H1 (cell line): ENCODE data around the gene INA. TPM values are rescaled to one million over a fixed set of nuclear protein-coding genes. Genes with fewer than 3 reads are reported as not detected.

Experiments used
- CTCF ChIA-PET: fragments of 300-600 bp; sonication (Branson Sonifier 250); formaldehyde crosslinking; loops from one replicate; lab custom pipeline; 2021; ENCODE audit not compliant: partially characterized antibody; lab: Charles Lee
- POLR2A ChIA-PET: fragments of 300-600 bp; sonication (Branson Sonifier 250); formaldehyde crosslinking; loops from one replicate; lab custom pipeline; 2021; ENCODE audit warnings: inconsistent platforms; ENCODE audit not compliant: partially characterized antibody; lab: Charles Lee
- DNase-seq, 2 experiments: peaks; one replicate each; pipeline versions ENCODE4 v3.0.0 to v3.0.0-alpha.2; 2010 to 2022; ENCODE audit warnings: low spot score in 2 of 2, low read depth in 1 of 2, mixed read lengths in 1 of 2
- FAIRE-seq: peaks from 2 replicates; lab custom pipeline; 2011; peaks lifted over from hg19 to GRCh38; lab: Jason Lieb, UNC
- H2AFZ ChIP-seq: 2 replicates; pipeline ENCODE4 v1.8.1; 2012; ENCODE audit warnings: low read length, inconsistent platforms
- H2AK5ac ChIP-seq: 2 replicates; pipeline ENCODE4 v1.6.1; 2013; ENCODE audit warnings: low read depth, low read length
- H2BK120ac ChIP-seq: replicated peaks from 2 replicates; pipeline ENCODE3; 2013; ENCODE audit warnings: low read depth, low read length, inconsistent platforms
- H2BK12ac ChIP-seq: 2 replicates; pipeline ENCODE4 v1.6.1; 2013; ENCODE audit warnings: low read depth, low read length
- H2BK15ac ChIP-seq: 2 replicates; pipeline ENCODE4 v1.6.1; 2013; ENCODE audit warnings: low read length
- H2BK20ac ChIP-seq: 2 replicates; pipeline ENCODE4 v1.6.1; 2013; ENCODE audit warnings: low read length
- H2BK5ac ChIP-seq: 2 replicates; pipeline ENCODE4 v1.6.1; 2013; ENCODE audit warnings: low read depth, low read length
- H3K14ac ChIP-seq: 2 replicates; pipeline ENCODE4 v1.6.1; 2013; ENCODE audit warnings: inconsistent platforms; ENCODE audit not compliant: insufficient read length
- H3K18ac ChIP-seq: 2 replicates; pipeline ENCODE4 v1.6.1; 2013; ENCODE audit warnings: low read length; ENCODE audit errors: extremely low read depth
- H3K23ac ChIP-seq: 2 replicates; pipeline ENCODE4 v1.6.1; 2013; ENCODE audit warnings: inconsistent platforms; ENCODE audit not compliant: insufficient read length
- H3K23me2 ChIP-seq: 2 replicates; pipeline ENCODE4 v1.6.1; 2013; ENCODE audit warnings: low read depth, low read length
- H3K27ac ChIP-seq: 2 replicates; pipeline ENCODE4 v1.6.1; 2011; ENCODE audit warnings: low read depth, low read length, inconsistent platforms
- H3K27me3 ChIP-seq, 4 experiments: replicated peaks in 1 of 4; 1 replicate in 1 of 4; 2 replicates in 3 of 4; pipeline versions ENCODE4 v1.6.1 to v1.8.1; 2011 to 2013; ENCODE audit warnings: low read length in 3 of 4, mild to moderate bottlenecking in 3 of 4, inconsistent platforms in 2 of 4, mixed read lengths in 2 of 4, moderate library complexity in 1 of 4; ENCODE audit not compliant: control insufficient read depth in 3 of 4, insufficient read depth in 3 of 4; ENCODE audit errors: extremely low read depth in 1 of 4
- H3K36me3 ChIP-seq, 4 experiments: 2 replicates each; pipeline versions ENCODE4 v1.6.1 to v1.8.1; 2011 to 2013; ENCODE audit warnings: mild to moderate bottlenecking in 4 of 4, low read length in 3 of 4, moderate library complexity in 2 of 4, control low read depth in 1 of 4, inconsistent platforms in 1 of 4; ENCODE audit not compliant: insufficient read depth in 4 of 4, control insufficient read depth in 2 of 4
- H3K4ac ChIP-seq: replicated peaks from 2 replicates; pipeline ENCODE3; 2013; ENCODE audit warnings: low read length, low read depth, mixed read lengths, inconsistent platforms; ENCODE audit not compliant: insufficient read length
- H3K4me1 ChIP-seq, 4 experiments: replicated peaks in 1 of 4; 1 replicate in 1 of 4; 2 replicates in 3 of 4; pipeline versions ENCODE4 v1.6.1 to v1.8.1; 2011 to 2013; ENCODE audit warnings: low read length in 3 of 4, inconsistent platforms in 2 of 4, mixed read lengths in 1 of 4; ENCODE audit not compliant: insufficient read depth in 4 of 4, control insufficient read depth in 3 of 4
- H3K4me2 ChIP-seq, 2 experiments: 2 replicates each; pipeline versions ENCODE4 v1.6.1 to v1.8.1; 2011 to 2013; ENCODE audit warnings: low read depth in 2 of 2, low read length in 2 of 2, control low read depth in 1 of 2, inconsistent platforms in 1 of 2, mild to moderate bottlenecking in 1 of 2; ENCODE audit not compliant: insufficient read depth in 1 of 2
- H3K4me3 ChIP-seq, 4 experiments: fragments of 200-600, 300-600 bp in 1 of 4; sonication (generic), shearing (Covaris generic), sonication (Bioruptor Twin) in 1 of 4; 2 replicates each; pipeline versions ENCODE4 v1.5.1 to v1.8.1; 2011 to 2016; ENCODE audit warnings: low read length in 4 of 4, low read depth in 3 of 4, control low read depth in 2 of 4, inconsistent platforms in 2 of 4, mild to moderate bottlenecking in 2 of 4, mixed read lengths in 1 of 4, moderate library complexity in 1 of 4; ENCODE audit not compliant: insufficient read depth in 2 of 4; ENCODE audit errors: extremely low read depth in 1 of 4
- H3K56ac ChIP-seq: replicated peaks from 2 replicates; pipeline ENCODE3; 2013; ENCODE audit warnings: low read depth, mild to moderate bottlenecking, mixed read lengths, low read length, inconsistent platforms; ENCODE audit not compliant: insufficient read length
- H3K79me1 ChIP-seq: 2 replicates; pipeline ENCODE4 v1.6.1; 2013; ENCODE audit warnings: low read depth, low read length, control low read depth
- H3K79me2 ChIP-seq, 2 experiments: 2 replicates each; pipeline versions ENCODE4 v1.6.1 to v1.8.1; 2012 to 2013; ENCODE audit warnings: low read length in 2 of 2, mild to moderate bottlenecking in 2 of 2, inconsistent platforms in 1 of 2; ENCODE audit not compliant: insufficient read depth in 2 of 2, control insufficient read depth in 1 of 2
- H3K9ac ChIP-seq, 4 experiments: replicated peaks in 1 of 4; 1 replicate in 1 of 4; 2 replicates in 3 of 4; pipeline versions ENCODE4 v1.6.1 to v1.8.1; 2011 to 2013; ENCODE audit warnings: low read depth in 3 of 4, low read length in 3 of 4, control low read depth in 2 of 4, mild to moderate bottlenecking in 2 of 4, moderate library complexity in 2 of 4, inconsistent platforms in 1 of 4; ENCODE audit errors: extremely low read depth in 1 of 4
- H3K9me3 ChIP-seq, 2 experiments: 2 replicates each; pipeline versions ENCODE4 v1.6.1 to v1.8.1; 2012 to 2013; ENCODE audit warnings: mild to moderate bottlenecking in 2 of 2, moderate library complexity in 2 of 2, control low read depth in 1 of 2, inconsistent platforms in 1 of 2, low read depth in 1 of 2, low read length in 1 of 2, mixed read lengths in 1 of 2; ENCODE audit not compliant: insufficient read depth in 2 of 2
- H4K20me1 ChIP-seq, 2 experiments: replicated peaks in 1 of 2; 2 replicates each; pipeline versions ENCODE3 to v1.8.1; 2011 to 2013; ENCODE audit warnings: inconsistent platforms in 2 of 2, low read length in 2 of 2, mild to moderate bottlenecking in 1 of 2; ENCODE audit not compliant: insufficient read depth in 2 of 2, control insufficient read depth in 1 of 2
- H4K5ac ChIP-seq: 2 replicates; pipeline ENCODE4 v1.6.1; 2013; ENCODE audit warnings: low read length, low read depth, mixed read lengths, inconsistent platforms; ENCODE audit not compliant: insufficient read length
- H4K8ac ChIP-seq: 2 replicates; pipeline ENCODE4 v1.8.0; 2013; ENCODE audit warnings: mild to moderate bottlenecking, moderate library complexity, low read length, inconsistent platforms; ENCODE audit not compliant: insufficient read depth; ENCODE audit errors: extremely low read depth
- H4K91ac ChIP-seq: replicated peaks from 2 replicates; pipeline ENCODE3; 2013; ENCODE audit warnings: low read length, mixed read lengths, inconsistent platforms; ENCODE audit not compliant: insufficient read length
- CBX5 ChIP-seq: fragments of 300-800, 300-1000 bp; sonication (generic); IDR thresholded peaks from 2 replicates; pipeline ENCODE4 v1.7.1; 2016; ENCODE audit warnings: antibody characterized with exemption, low read length, low read depth
- MAFK ChIP-seq: IDR thresholded peaks from 2 replicates; pipeline ENCODE4 v1.6.1; 2012; ENCODE audit warnings: low read depth, mild to moderate bottlenecking, improper control_type of control experiment, low read length
- NANOG ChIP-seq: IDR thresholded peaks from 2 replicates; pipeline ENCODE4 v1.6.1; 2011; ENCODE audit warnings: low read length, low read depth, mild to moderate bottlenecking, inconsistent platforms; ENCODE audit not compliant: insufficient read depth, poor library complexity, severe bottlenecking
- POU5F1 ChIP-seq: IDR thresholded peaks from 2 replicates; pipeline ENCODE4 v1.6.1; 2011; ENCODE audit warnings: low read depth, mild to moderate bottlenecking, low read length, moderate library complexity
- RXRA ChIP-seq: IDR thresholded peaks from 2 replicates; pipeline ENCODE4 v1.6.1; 2011; ENCODE audit warnings: low read depth, mild to moderate bottlenecking, low read length, moderate library complexity; ENCODE audit not compliant: insufficient read depth
- SIRT6 ChIP-seq: IDR thresholded peaks from one replicate; pipeline ENCODE4 v1.7.1; 2012; ENCODE audit warnings: low read length, inconsistent platforms
- TBP ChIP-seq: IDR thresholded peaks from 2 replicates; pipeline ENCODE4 v1.6.1; 2011; ENCODE audit warnings: low read depth, low read length, improper control_type of control experiment
- WGBS, 2 experiments: shearing (Covaris generic) in 1 of 2; methylation state at CpG; one replicate each; pipeline versions ENCODE4 v1.1.6 to v1.1.7; 2013 to 2015; ENCODE audit warnings: low lambda C conversion rate in 2 of 2, mixed read lengths in 2 of 2, inconsistent platforms in 1 of 2, low coverage in 1 of 2, missing lambda C conversion rate in 1 of 2; ENCODE audit not compliant: insufficient replicate concordance in 2 of 2, insufficient coverage in 1 of 2, insufficient read length in 1 of 2; ENCODE audit errors: extremely low coverage in 1 of 2, missing lambda C conversion rate in 1 of 2; 5-methylcytosine and 5-hydroxymethylcytosine counted together
- polyA plus RNA-seq, 7 experiments: library from polyadenylated mRNA; depleted of rRNA in 3 of 7; stranded (reverse) in 5 of 7; unstranded in 2 of 7; fragments of >200 nt in 5 of 7; fragments of 200-250 nt in 2 of 7; gene quantifications; 1 replicate in 5 of 7; 2 replicates in 1 of 7; 4 replicates in 1 of 7; pipeline versions ENCODE4 v1.2.1 to v1.2.3, GENCODE V29; 2011 to 2013; ENCODE audit warnings: missing spikeins in 2 of 7, mixed read lengths in 2 of 7
- total RNA-seq: library from RNA; stranded (reverse); fragmentation: NEBNext Ultra II Directional; extraction: Animal tissue kit (Norgen Biotek cat#: 25700); gene quantifications from 2 replicates; pipeline ENCODE4 v1.2.1, GENCODE V29; 2021
- TF ChIP-seq, protein P1 (sequence below): IDR thresholded peaks from 2 replicates; pipeline ENCODE4 v1.6.1; 2012; ENCODE audit warnings: inconsistent platforms

The INA gene
- total and polyA plus RNA-seq, 2 of the 8 experiments (the other 6 are each of a cell fraction or from before 2014, with no cell fraction given) = 17.1 to 18.1 TPM

DNA sequence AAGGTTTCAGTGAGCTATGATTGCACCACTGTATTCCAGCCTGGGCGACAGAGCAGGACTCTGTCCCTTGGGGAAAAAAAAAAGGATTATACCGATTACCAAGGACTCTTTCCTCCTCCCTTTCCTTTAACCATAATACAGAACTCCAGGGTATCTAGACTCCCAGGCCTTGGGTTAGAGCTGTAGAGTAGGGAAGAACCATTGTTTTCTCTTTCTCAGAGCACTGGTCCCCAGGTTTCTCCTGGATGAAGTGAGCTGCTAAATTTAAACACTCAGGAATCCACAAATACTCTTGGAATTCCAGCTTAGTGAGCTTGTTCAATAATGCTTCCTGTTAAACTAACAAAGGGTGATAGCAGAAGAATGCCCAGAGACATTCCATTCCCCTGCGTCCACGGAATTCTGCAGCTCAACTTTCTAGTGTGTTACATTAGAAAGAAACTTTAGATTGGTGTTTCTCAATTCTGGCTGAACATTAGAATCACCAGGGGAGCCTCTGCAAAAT lies 45.8 kb upstream of the INA start:
- Histone ChIP-seq H2BK120ac (peak overlapping the region; percentile 10), H3K27ac (no peak overlapping the region; the same call in 1 of the 2 replicates), H3K23me2 (no peaks in the 10 kb centered on the region), H3K18ac (no peak overlapping the region), H3K4me1 (peaks cover 0 to 18% (median 2%) of the 10 kb centered on the region in 4 experiments; a peak in 3 of 7 replicates), H3K36me3 (no peaks in the 10 kb centered on the region), H2AK5ac (no peak overlapping the region; the same call in 1 of the 2 replicates), H4K5ac (no peak overlapping the region), H3K9ac (no peak overlapping the region), H3K4me2 (peak overlapping the region; percentile 4 to 39), H2BK5ac (peak overlapping the region; percentile 95), H3K4me3 (no peak overlapping the region), H3K79me2 (no peaks in the 10 kb centered on the region), H2BK12ac (0 out of 2 replicates have a peak overlapping the region, but pooled peaks have one; percentile 1), H3K14ac (no peak overlapping the region), H4K8ac (no peak overlapping the region), H3K56ac (no peak overlapping the region), H4K91ac (no peak overlapping the region), H3K27me3 (no peaks in the 10 kb centered on the region; a peak in 1 of 7 replicates), H3K79me1 (no peaks in the 10 kb centered on the region), H3K23ac (no peak overlapping the region), H2BK20ac (no peak overlapping the region), H2BK15ac (no peak overlapping the region), H4K20me1 (no peaks in the 10 kb centered on the region), H2AFZ (no peak overlapping the region), H3K9me3 (no peaks in the 10 kb centered on the region), H3K4ac (no peak overlapping the region)
- ChIA-PET POLR2A (interaction anchor here (0.6 to 2.3 kb wide), 12 partner anchors 8 to 313 kb away, joined by 3 to 25 read pairs (median 4); partner anchors contain the start of genes CNNM2 and NT5C2), CTCF (interaction anchor here (0.6 to 2.4 kb wide), 11 partner anchors 9 to 396 kb away, joined by 3 to 15 read pairs (median 4); no protein-coding TSS in a partner anchor)
- DNase-seq (peak in 1 of 2 experiments; percentile 85), FAIRE-seq (peak; percentile 55)
- 19% methylated on average over 4 of the region's 4 CpGs; no CpG with 5 or more reads in 1 of the 2 experiments for WGBS, 2 experiments
- TF ChIP-seq TBP (no peak), CBX5 (no peak), SIRT6 (no peak), POU5F1 (no peak), RXRA (no peak), MAFK (no peak), NANOG (peak; percentile 45)
- TF ChIP-seq, protein P1, sequence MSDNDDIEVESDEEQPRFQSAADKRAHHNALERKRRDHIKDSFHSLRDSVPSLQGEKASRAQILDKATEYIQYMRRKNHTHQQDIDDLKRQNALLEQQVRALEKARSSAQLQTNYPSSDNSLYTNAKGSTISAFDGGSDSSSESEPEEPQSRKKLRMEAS = no peak
